GM12874 (cell line): ENCODE data around the gene CFAP54.

Experiments
- TF ChIP-seq, protein P1 (sequence below): IDR thresholded peaks from 2 replicates; pipeline ENCODE4 v1.5.1; 2011; ENCODE audit warnings: low read depth, mild to moderate bottlenecking, control low read depth, low read length, moderate library complexity; ENCODE audit not compliant: insufficient read depth

CFAP54 gene

DNA sequence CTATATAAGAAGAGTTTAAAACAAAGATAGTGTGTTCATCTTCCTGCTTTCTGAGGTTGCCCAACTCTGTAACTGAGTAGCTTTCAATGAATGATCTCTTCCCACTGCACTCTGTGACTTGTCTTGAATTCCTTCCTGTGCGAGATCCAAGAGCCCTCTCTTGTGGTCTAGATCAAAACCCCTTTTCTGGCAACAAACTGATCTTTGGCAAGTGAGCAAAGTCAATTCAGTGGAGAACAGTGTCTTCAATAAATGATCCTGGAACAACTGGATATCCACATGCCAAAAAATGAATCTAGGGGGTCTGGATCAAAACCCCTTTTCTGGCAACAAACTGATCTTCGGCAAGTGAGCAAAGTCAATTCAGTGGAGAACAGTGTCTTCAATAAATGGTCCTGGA, 8.5 kb downstream of the CFAP54 start:
- TF ChIP-seq, protein P1, sequence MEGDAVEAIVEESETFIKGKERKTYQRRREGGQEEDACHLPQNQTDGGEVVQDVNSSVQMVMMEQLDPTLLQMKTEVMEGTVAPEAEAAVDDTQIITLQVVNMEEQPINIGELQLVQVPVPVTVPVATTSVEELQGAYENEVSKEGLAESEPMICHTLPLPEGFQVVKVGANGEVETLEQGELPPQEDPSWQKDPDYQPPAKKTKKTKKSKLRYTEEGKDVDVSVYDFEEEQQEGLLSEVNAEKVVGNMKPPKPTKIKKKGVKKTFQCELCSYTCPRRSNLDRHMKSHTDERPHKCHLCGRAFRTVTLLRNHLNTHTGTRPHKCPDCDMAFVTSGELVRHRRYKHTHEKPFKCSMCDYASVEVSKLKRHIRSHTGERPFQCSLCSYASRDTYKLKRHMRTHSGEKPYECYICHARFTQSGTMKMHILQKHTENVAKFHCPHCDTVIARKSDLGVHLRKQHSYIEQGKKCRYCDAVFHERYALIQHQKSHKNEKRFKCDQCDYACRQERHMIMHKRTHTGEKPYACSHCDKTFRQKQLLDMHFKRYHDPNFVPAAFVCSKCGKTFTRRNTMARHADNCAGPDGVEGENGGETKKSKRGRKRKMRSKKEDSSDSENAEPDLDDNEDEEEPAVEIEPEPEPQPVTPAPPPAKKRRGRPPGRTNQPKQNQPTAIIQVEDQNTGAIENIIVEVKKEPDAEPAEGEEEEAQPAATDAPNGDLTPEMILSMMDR = no peak

DNA sequence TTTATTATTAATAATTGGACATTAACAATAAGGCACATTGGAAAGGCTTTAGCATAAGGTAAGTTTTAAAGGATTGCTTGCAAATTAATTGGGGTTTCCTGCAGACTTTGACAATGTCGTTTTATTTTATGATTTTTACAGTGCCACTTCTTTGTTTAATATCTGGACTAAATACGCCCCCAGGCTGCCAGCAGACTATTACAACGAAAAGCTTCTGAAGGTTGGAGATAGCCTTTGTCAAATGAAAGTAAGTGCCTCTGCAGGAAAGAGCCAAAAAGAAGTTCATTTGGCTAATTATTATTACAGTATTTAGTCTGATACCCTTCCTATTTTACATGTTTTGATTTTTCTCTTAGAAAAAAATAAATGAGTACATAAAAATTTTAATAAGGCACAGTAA, 11.3 kb downstream of the CFAP54 start:
- TF ChIP-seq, protein P1 = no peak

DNA sequence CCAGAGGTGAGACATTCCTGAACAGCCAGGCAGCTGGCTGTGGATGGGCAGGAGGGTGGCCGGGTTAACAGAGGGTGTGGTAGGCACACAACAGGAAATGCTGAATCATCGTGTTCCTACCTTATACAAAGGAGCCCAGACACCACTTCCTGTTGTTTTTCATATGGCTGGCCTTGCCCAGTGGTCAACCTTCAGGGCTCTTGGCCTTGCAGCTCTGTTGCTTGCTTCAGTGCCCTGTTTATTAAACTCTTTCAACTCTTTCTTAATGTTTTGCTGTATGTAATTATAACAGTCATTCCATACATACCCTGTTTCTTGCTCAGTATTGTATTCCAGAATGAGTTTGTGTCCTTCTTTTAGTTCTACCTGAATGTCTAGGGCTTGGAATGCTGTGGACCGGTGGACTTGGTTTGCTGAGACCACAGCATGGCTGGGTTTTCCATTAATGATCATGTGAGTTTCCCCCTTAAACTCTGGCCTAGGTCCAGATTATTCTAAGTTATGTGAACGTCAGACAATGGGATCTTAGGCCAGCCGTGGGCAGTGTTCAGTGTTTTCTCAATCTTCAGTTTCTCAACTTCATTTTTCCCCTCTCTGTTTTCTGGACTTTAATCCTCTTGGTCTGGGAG, 11.9 kb downstream of the CFAP54 start:
- TF ChIP-seq, protein P1 = no peak

DNA sequence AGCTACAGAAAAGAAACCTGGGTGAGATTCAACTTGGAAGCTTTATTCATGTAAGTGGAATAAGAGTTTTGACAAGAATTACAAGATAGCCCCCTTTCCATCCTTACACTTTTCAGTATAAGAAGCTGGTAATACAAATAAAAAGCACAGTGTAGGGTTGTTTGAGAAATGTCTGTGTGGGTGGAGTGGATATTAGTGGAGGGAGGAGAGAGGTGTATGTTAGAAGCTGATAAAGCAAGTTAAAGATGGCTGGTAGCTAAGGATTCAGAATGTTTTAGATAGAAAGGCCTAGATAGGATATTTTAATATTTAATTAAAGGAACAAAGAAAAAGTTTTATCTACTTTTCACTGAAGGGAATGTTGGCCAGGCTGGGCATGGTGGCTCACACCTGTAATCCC, 12.5 kb downstream of the CFAP54 start:
- TF ChIP-seq, protein P1 = no peak

DNA sequence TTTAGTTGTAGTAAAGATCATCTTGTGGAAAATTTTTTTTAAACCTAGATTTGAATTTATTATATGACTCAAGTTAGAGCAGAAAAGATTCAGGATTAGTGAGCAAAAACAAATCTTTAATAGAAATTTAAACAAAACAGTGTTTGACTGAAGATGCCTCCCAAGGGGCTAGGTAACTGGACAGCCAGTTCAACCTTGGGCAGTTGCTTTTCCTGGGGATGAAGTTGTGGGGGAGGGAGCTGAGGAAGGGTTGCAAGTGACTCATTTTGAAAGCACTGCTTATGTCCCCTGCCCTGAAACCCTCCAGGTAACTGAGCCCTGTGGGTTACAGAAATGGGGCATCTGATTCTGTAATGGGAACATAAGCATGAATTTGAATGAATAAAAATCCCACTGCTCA, 13.1 kb downstream of the CFAP54 start:
- TF ChIP-seq, protein P1 = no peak

DNA sequence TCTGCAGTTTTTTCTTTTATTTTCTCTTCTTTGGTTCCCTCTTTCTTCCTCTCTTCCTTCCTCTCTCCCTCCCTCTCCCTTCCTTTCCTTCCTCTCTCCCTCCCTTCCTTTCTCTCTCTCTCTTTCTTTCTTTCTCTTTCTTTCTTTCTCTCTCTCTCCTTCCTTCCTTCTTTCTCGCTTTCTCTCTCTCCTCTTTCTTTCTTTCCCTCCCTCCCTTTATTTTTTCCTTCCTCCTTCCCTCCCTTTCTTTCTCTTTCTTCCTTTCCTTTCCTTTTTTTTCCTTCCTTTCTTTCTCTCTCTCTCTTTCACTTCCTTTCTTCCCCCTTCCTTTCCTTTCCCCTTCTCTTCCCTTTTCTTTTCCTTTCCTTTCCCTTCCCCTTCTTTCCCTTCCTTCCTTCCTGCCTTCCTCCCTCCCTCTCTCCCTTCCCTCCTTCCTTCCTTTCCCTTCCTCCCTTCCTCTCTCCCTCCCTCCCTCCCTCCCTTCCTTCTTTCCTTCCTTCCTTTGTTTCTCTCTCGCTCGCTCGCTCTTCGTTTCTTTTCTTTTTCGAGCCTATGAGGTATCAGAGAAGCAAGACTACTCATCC, 13.7 kb downstream of the CFAP54 start:
- TF ChIP-seq, protein P1 = no peak

DNA sequence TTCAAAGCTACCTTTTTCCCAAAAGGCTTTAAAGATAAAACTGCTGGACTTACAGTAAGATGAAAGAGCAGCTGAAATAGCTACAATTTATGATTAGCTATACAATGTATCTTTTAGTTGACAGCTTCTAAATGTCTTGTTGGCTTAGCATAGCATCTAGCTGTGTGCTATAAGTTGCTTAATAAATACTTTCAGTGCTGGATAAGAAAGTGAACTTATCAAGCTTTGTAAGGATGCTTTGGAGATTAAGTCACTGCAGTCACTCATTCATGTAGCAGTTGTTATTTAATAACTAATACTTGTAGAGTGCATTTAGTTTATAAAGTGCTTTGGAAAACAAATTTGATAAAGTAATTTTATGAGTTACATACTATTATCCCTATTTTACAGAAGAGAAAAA, 14.6 kb downstream of the CFAP54 start:
- TF ChIP-seq, protein P1 = no peak
